Neural cell (in vitro differentiated cells): ENCODE results near the gene PCSK9.

ENCODE experiments used
- EP300 ChIP-seq: fragments of 450-650 bp; conservative IDR thresholded peaks from 2 replicates; pipeline ENCODE4 v1.6.1; 2014; ENCODE audit warnings: antibody characterized with exemption, mild to moderate bottlenecking, moderate library complexity; ENCODE audit not compliant: poor library complexity, severe bottlenecking
- EZH2 ChIP-seq: fragments of 200-600, 300-800 bp; shearing (Covaris generic), sonication (generic); IDR thresholded peaks from 2 replicates; pipeline ENCODE4 v1.6.1; 2014; ENCODE audit warnings: antibody characterized with exemption, low read length, borderline replicate concordance, mild to moderate bottlenecking; ENCODE audit not compliant: insufficient read depth, poor library complexity, severe bottlenecking
- REST ChIP-seq: IDR thresholded peaks from 2 replicates; pipeline ENCODE4 v1.6.1; 2012; ENCODE audit warnings: borderline replicate concordance
- TF ChIP-seq, protein P1 (sequence below): fragments of 450-650 bp; IDR thresholded peaks from 2 replicates; pipeline ENCODE4 v1.5.1; 2014; ENCODE audit warnings: antibody characterized with exemption, mild to moderate bottlenecking, moderate library complexity; ENCODE audit not compliant: poor library complexity, severe bottlenecking

GRCh38 chr1:55044617-55045397 lies 5.5 kb downstream of the PCSK9 start:
- TF ChIP-seq EZH2: no peak
- TF ChIP-seq, protein P1, sequence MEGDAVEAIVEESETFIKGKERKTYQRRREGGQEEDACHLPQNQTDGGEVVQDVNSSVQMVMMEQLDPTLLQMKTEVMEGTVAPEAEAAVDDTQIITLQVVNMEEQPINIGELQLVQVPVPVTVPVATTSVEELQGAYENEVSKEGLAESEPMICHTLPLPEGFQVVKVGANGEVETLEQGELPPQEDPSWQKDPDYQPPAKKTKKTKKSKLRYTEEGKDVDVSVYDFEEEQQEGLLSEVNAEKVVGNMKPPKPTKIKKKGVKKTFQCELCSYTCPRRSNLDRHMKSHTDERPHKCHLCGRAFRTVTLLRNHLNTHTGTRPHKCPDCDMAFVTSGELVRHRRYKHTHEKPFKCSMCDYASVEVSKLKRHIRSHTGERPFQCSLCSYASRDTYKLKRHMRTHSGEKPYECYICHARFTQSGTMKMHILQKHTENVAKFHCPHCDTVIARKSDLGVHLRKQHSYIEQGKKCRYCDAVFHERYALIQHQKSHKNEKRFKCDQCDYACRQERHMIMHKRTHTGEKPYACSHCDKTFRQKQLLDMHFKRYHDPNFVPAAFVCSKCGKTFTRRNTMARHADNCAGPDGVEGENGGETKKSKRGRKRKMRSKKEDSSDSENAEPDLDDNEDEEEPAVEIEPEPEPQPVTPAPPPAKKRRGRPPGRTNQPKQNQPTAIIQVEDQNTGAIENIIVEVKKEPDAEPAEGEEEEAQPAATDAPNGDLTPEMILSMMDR: no peak
- no peak for TF ChIP-seq EP300
- TF ChIP-seq REST: no peak
